ENCODE measurements around the gene POLE3.

- TF ChIP-seq FOXP2 (optimal IDR thresholded peaks at IDR 0.05; ENCODE audit: borderline replicate concordance, extremely low read depth, extremely low read length, insufficient read depth) (no peak), REST (IDR thresholded peaks at IDR 0.05; ENCODE audit: insufficient read depth in 1 of 2, low read depth in 2 of 2, low read length in 2 of 2) (no peak), SIN3A (IDR thresholded peaks at IDR 0.05; ENCODE audit: borderline replicate concordance, insufficient read depth, low read length) (no peak)
Measured at GRCh38 chr9:113370806-113371325, 39.6 kb downstream of the POLE3 start.
